NCI-H2029 (cell line): ENCODE results near the gene ELMOD1.

Source experiments
- DNase-seq: peaks from one replicate; lab custom pipeline; 2025; lab: John Stamatoyannopoulos, UW

Gene ELMOD1

GRCh38 chr11:107646783-107647182 lies 55.8 kb downstream of the ELMOD1 start:
- no peak for DNase-seq

- DNase-seq = no peak
Measured at GRCh38 chr11:107648242-107648641, 57.3 kb downstream of the ELMOD1 start.

- no peak for DNase-seq
Measured at GRCh38 chr11:107651672-107652071, 60.7 kb downstream of the ELMOD1 start.

GRCh38 chr11:107653076-107653475 lies 62.1 kb downstream of the ELMOD1 start:
- DNase-seq = no peak

GRCh38 chr11:107655602-107656001 lies 64.7 kb downstream of the ELMOD1 start:
- DNase-seq = no peak

GRCh38 chr11:107659310-107659709 lies 68.4 kb downstream of the ELMOD1 start:
- DNase-seq = no peak

GRCh38 chr11:107660066-107660465 lies 69.1 kb downstream of the ELMOD1 start:
- no peak for DNase-seq

GRCh38 chr11:107661656-107662055 lies 70.7 kb downstream of the ELMOD1 start:
- no peak for DNase-seq

GRCh38 chr11:107665018-107665417 lies 74.1 kb downstream of the ELMOD1 start:
- no peak for DNase-seq

GRCh38 chr11:107666911-107667613 lies 76.1 kb downstream of the ELMOD1 start:
- DNase-seq = no peak

GRCh38 chr11:107669191-107669740 lies 78.3 kb downstream of the ELMOD1 start:
- no peak for DNase-seq

- DNase-seq = no peak
Measured at GRCh38 chr11:107669893-107670601, 79.1 kb downstream of the ELMOD1 start.

- DNase-seq = no peak
Measured at GRCh38 chr11:107675902-107676301, 85.0 kb downstream of the ELMOD1 start.

GRCh38 chr11:107676336-107677057 lies 85.5 kb downstream of the ELMOD1 start:
- DNase-seq = no peak

GRCh38 chr11:107677924-107678631 lies 87.1 kb downstream of the ELMOD1 start:
- DNase-seq = no peak

- no peak for DNase-seq
Measured at GRCh38 chr11:107678632-107678971, 87.7 kb downstream of the ELMOD1 start.

GRCh38 chr11:107679255-107680024 lies 88.5 kb downstream of the ELMOD1 start:
- DNase-seq = no peak

- no peak for DNase-seq
Measured at GRCh38 chr11:107682171-107682570, 91.2 kb downstream of the ELMOD1 start.

- no peak for DNase-seq
Measured at GRCh38 chr11:107682572-107682971, 91.6 kb downstream of the ELMOD1 start.

- DNase-seq = no peak
Measured at GRCh38 chr11:107683061-107683460, 92.1 kb downstream of the ELMOD1 start.

- no peak for DNase-seq
Measured at GRCh38 chr11:107683807-107684206, 92.9 kb downstream of the ELMOD1 start.
